Adrenal gland (tissue), 12 donors: Measurements from ENCODE around the gene SLIT3. TPM values are rescaled to one million over a fixed set of nuclear protein-coding genes. Genes with fewer than 3 reads are reported as not detected.

Source experiments
- DNase-seq, 7 donors: peaks; one replicate each; pipeline ENCODE4 v3.0.0-alpha.2; 2019 to 2020
- H3K27ac ChIP-seq, 5 donors: fragments of 200-600 bp; sonication (generic) in 4 of 5; 1 replicate in 3 of 5; 2 replicates in 2 of 5; pipeline versions ENCODE4 v1.5.1 to v1.8.0; 2016 to 2020; ENCODE audit warnings: mild to moderate bottlenecking in 1 of 5
- H3K27me3 ChIP-seq: fragments of 200-600 bp; 2 replicates; pipeline ENCODE4 v1.8.0; 2021
- H3K36me3 ChIP-seq, 2 donors: fragments of 200-600 bp; replicated peaks in 1 of 2; 1 replicate in 1 of 2; 2 replicates in 1 of 2; pipeline versions ENCODE4 v1.5.1 to v1.8.0; 2018 to 2022
- H3K4me1 ChIP-seq, 2 donors: fragments of 200-600 bp; replicated peaks in 1 of 2; 1 replicate in 1 of 2; 2 replicates in 1 of 2; pipeline versions ENCODE4 v1.5.1 to v1.8.0; 2018 to 2021
- H3K4me3 ChIP-seq, 4 donors: fragments of 200-600 bp; sonication (generic) in 3 of 4; one replicate each; pipeline ENCODE4 v1.5.1; 2016 to 2018
- H3K9me3 ChIP-seq, 3 donors: fragments of 200-600 bp; sonication (generic) in 1 of 3; replicated peaks in 1 of 3; 1 replicate in 2 of 3; 2 replicates in 1 of 3; pipeline versions ENCODE4 v1.5.1 to v1.8.0; 2016 to 2021
- CTCF ChIP-seq, 6 experiments: fragments of 450-650 bp in 4 of 6; fragments of 200-600 bp in 2 of 6; sonication (generic) in 1 of 6; IDR thresholded peaks; 1 replicate in 5 of 6; 2 replicates in 1 of 6; pipeline versions ENCODE4 v1.5.1 to v1.8.0; 2016 to 2021; ENCODE audit warnings: antibody characterized with exemption in 6 of 6, mild to moderate bottlenecking in 2 of 6, moderate library complexity in 1 of 6
- POLR2A ChIP-seq, 2 donors: fragments of 450-650 bp; IDR thresholded peaks; one replicate each; pipeline ENCODE4 v1.6.1; 2017; ENCODE audit warnings: antibody characterized with exemption in 2 of 2, mild to moderate bottlenecking in 2 of 2, moderate library complexity in 1 of 2
- WGBS, 4 donors: extraction: QIAGEN DNeasy Blood & Tissue Kit in 2 of 4; methylation state at CpG; one replicate each; pipeline versions ENCODE4 v1.1.5 to v1.1.7; 2013 to 2017; 5-methylcytosine and 5-hydroxymethylcytosine counted together
- intact Hi-C, 2 donors: fragments of 100-400 bp; cut with DNase I; formaldehyde crosslinking; loops; one replicate each; pipeline versions ENCODE4 v1.14.1 to v1.15.0; 2022 to 2023
- polyA plus RNA-seq, 3 donors: library from polyadenylated mRNA; stranded (reverse); fragments of 200-250 nt in 2 of 3; fragments of 350-450 nt in 1 of 3; fragmentation: Illumina TruSeq in 1 of 3; extraction: RNeasy Lipid Tissue Mini Kit (QIAGEN cat#74804) in 1 of 3; gene quantifications; one replicate each; pipeline ENCODE4 v1.2.3, GENCODE V29; 2013 to 2014
- total RNA-seq, 9 donors: library from RNA; depleted of rRNA in 4 of 9; stranded (reverse); fragments of >200 nt in 4 of 9; fragments of 120-200 nt in 1 of 9; fragmentation: NEBNext Ultra II Directional in 1 of 9; extraction: Animal tissue kit (Norgen Biotek cat#: 25700) in 1 of 9; gene quantifications; one replicate each; pipeline versions ENCODE4 v1.1.0 to v1.2.4, GENCODE V29; 2013 to 2023
- donor health status: healthy with polysubstance abuse.
- donor health status: Bipolar disorder and iron deficiency.
- donor health status: DM: yes; HTN: yes; CAD: no.
- donor health status: DM: no; HTN: no; CAD: no.
- donor health status: DM: no; HTN: no; CAD: no.
- donor health status: DM: yes; HTN: yes; CAD: no.

Gene SLIT3
- total and polyA plus RNA-seq, 12 donors, result 10.0 to 94.1 (median 32.8) TPM

GRCh38 chr5:168921147-168921866 lies 379.6 kb downstream of the SLIT3 start:
- Histone ChIP-seq H3K4me3 (no peak overlapping the region), H3K4me1 (peaks cover 0 to 12% of the 10 kb centered on the region in 2 donors), H3K9me3 (no peaks in the 10 kb centered on the region), H3K27me3 (no peaks in the 10 kb centered on the region), H3K36me3 (no peaks in the 10 kb centered on the region), H3K27ac (no peak overlapping the region)
- TF ChIP-seq POLR2A (IDR thresholded peaks at IDR 0.05) (no peak), CTCF (IDR thresholded peaks at IDR 0.05) (no peak)
- 87 to 91% (median 88%) methylated on average over 7 of the region's 7 CpGs for WGBS, 4 donors
- intact Hi-C loops, result no loop called here
- no peak for DNase-seq

- intact Hi-C loops, result no loop called here
- Histone ChIP-seq H3K4me1 (peaks cover 0 to 22% of the 10 kb centered on the region in 2 donors), H3K9me3 (no peaks in the 10 kb centered on the region), H3K4me3 (no peak overlapping the region), H3K36me3 (no peaks in the 10 kb centered on the region), H3K27me3 (no peaks in the 10 kb centered on the region), H3K27ac (no peak overlapping the region)
- TF ChIP-seq CTCF (IDR thresholded peaks at IDR 0.05), result no peak
- TF ChIP-seq POLR2A (IDR thresholded peaks at IDR 0.05), result no peak
- 50 to 57% (median 54%) methylated on average over 13 to 14 of the region's 14 CpGs for WGBS, 4 donors
- DNase-seq, result peak in 1 of 7 donors; percentile 19
Measured at GRCh38 chr5:168920019-168920810, 380.7 kb downstream of the SLIT3 start.

- no peaks in the 10 kb centered on the region for H3K27me3 ChIP-seq
- no peak overlapping the region for H3K27ac ChIP-seq
- H3K9me3 ChIP-seq, result no peaks in the 10 kb centered on the region
- no peaks in the 10 kb centered on the region for H3K36me3 ChIP-seq
- intact Hi-C loops, result no loop called here
- WGBS, 4 donors, result 62 to 64% (median 63%) methylated on average over 4 of the region's 4 CpGs
- no peak for TF ChIP-seq POLR2A (IDR thresholded peaks at IDR 0.05)
- TF ChIP-seq CTCF (IDR thresholded peaks at IDR 0.05), result no peak
- DNase-seq, result no peak
- H3K4me1 ChIP-seq, result peaks cover 0 to 22% of the 10 kb centered on the region in 2 donors
- H3K4me3 ChIP-seq, result no peak overlapping the region
Measured at GRCh38 chr5:168917947-168918600, 382.9 kb downstream of the SLIT3 start.

- peak in 1 of 7 donors; percentile 21 for DNase-seq
- Histone ChIP-seq H3K27me3 (no peaks in the 10 kb centered on the region), H3K4me1 (peaks cover 0 to 22% of the 10 kb centered on the region in 2 donors), H3K27ac (peak overlapping the region in 2 of 5 donors; percentile 31 to 43), H3K36me3 (no peaks in the 10 kb centered on the region), H3K4me3 (no peak overlapping the region), H3K9me3 (no peaks in the 10 kb centered on the region)
- intact Hi-C loops, result no loop called here
- 46 to 52% (median 51%) methylated on average over 6 of the region's 6 CpGs for WGBS, 4 donors
- TF ChIP-seq CTCF (IDR thresholded peaks at IDR 0.05) (no peak), POLR2A (IDR thresholded peaks at IDR 0.05) (no peak)
Measured at GRCh38 chr5:168916852-168917251, 384.1 kb downstream of the SLIT3 start.
